Natural killer cell (primary cell): ENCODE measurements around the gene KCNK16. TPM values are rescaled to one million over a fixed set of nuclear protein-coding genes. Genes with fewer than 3 reads are reported as not detected.

Experiments used
- ATAC-seq, 3 donors: fragments of 150-1000 bp in 2 of 3; fragments of 200-7000 bp in 1 of 3; cut with Tn5 transposase; 1 replicate in 1 of 3; 2 replicates in 2 of 3; pipeline ENCODE4 v1.10.0; 2021; ENCODE audit warnings: mild to moderate bottlenecking in 2 of 3, moderate library complexity in 2 of 3
- DNase-seq, 2 donors: peaks; one replicate each; pipeline versions ENCODE4 v3.0.0 to v3.0.0-alpha.2; 2013 to 2021; ENCODE audit warnings: mixed read lengths in 1 of 2
- H3K27ac ChIP-seq: one replicate; pipeline ENCODE4 v1.5.1; 2013; ENCODE audit warnings: mild to moderate bottlenecking, low read length
- H3K27me3 ChIP-seq: one replicate; pipeline ENCODE4 v1.6.1; 2013; ENCODE audit warnings: low read length; ENCODE audit not compliant: control insufficient read depth, insufficient read depth
- H3K36me3 ChIP-seq: one replicate; pipeline ENCODE4 v1.6.1; 2013; ENCODE audit warnings: low read length; ENCODE audit not compliant: control insufficient read depth, insufficient read depth
- H3K4me1 ChIP-seq: one replicate; pipeline ENCODE4 v1.6.1; 2013; ENCODE audit warnings: low read length; ENCODE audit not compliant: control insufficient read depth, insufficient read depth
- H3K4me3 ChIP-seq: one replicate; pipeline ENCODE4 v1.5.1; 2013; ENCODE audit warnings: low read length
- H3K9me3 ChIP-seq: one replicate; pipeline ENCODE4 v1.6.1; 2013; ENCODE audit warnings: low read length; ENCODE audit not compliant: control insufficient read depth, insufficient read depth
- H3K27ac Mint-ChIP-seq, 2 donors: one replicate each; pipeline ENCODE4 v1.8.0; 2022; ENCODE audit warnings: mild to moderate bottlenecking in 2 of 2, mixed read lengths in 2 of 2, moderate library complexity in 1 of 2
- H3K27me3 Mint-ChIP-seq, 2 donors: one replicate each; pipeline ENCODE4 v1.8.0; 2022; ENCODE audit warnings: low read depth in 2 of 2, mixed read lengths in 2 of 2
- H3K36me3 Mint-ChIP-seq: one replicate; pipeline ENCODE4 v1.8.0; 2022; ENCODE audit warnings: mixed read lengths
- H3K4me1 Mint-ChIP-seq, 2 donors: one replicate each; pipeline ENCODE4 v1.8.0; 2022; ENCODE audit warnings: mixed read lengths in 2 of 2
- H3K4me3 Mint-ChIP-seq: one replicate; pipeline ENCODE4 v1.8.0; 2022; ENCODE audit warnings: mild to moderate bottlenecking, moderate library complexity, mixed read lengths
- H3K9me3 Mint-ChIP-seq, 2 donors: one replicate each; pipeline ENCODE4 v1.8.0; 2022; ENCODE audit warnings: mixed read lengths in 2 of 2
- WGBS: methylation state at CpG from one replicate; pipeline ENCODE4 v1.1.7; 2013; ENCODE audit warnings: missing lambda C conversion rate; ENCODE audit not compliant: insufficient coverage; 5-methylcytosine and 5-hydroxymethylcytosine counted together
- intact Hi-C: fragments of 100-400 bp; cut with micrococcal nuclease; formaldehyde crosslinking; loops from one replicate; pipeline ENCODE4 v1.14.2; 2022
- total RNA-seq, 4 donors: library from RNA; stranded (reverse); fragments of 120-200 nt in 1 of 4; gene quantifications; one replicate each; pipeline versions ENCODE4 v1.2.3 to v1.2.4, GENCODE V29; 2013 to 2022
- TF ChIP-seq, protein P1 (sequence below): fragments of 200-600 bp; IDR thresholded peaks from one replicate; pipeline ENCODE4 v1.8.0; 2022; ENCODE audit warnings: antibody characterized with exemption

Gene KCNK16
- total RNA-seq, 3 donors from 2014 or later (not counting 1 experiment from before 2014, with no cell fraction given): not detected

- Mint-ChIP-seq H3K27me3 (peaks cover 0 to 4% of the 10 kb centered on the region in 2 donors), H3K4me1 (peaks cover 0 to 11% of the 10 kb centered on the region in 2 donors), H3K36me3 (no peaks in the 10 kb centered on the region), H3K9me3 (no peaks in the 10 kb centered on the region), H3K4me3 (no peak overlapping the region), H3K27ac (no peak overlapping the region)
- Histone ChIP-seq H3K9me3 (no peaks in the 10 kb centered on the region), H3K27me3 (no peaks in the 10 kb centered on the region), H3K36me3 (no peaks in the 10 kb centered on the region), H3K27ac (no peak overlapping the region), H3K4me3 (no peak overlapping the region), H3K4me1 (peaks cover 6% of the 10 kb centered on the region)
- DNase-seq (no peak), ATAC-seq (no peak)
- WGBS: 87% methylated on average over 30 of the region's 30 CpGs
- TF ChIP-seq, protein P1, sequence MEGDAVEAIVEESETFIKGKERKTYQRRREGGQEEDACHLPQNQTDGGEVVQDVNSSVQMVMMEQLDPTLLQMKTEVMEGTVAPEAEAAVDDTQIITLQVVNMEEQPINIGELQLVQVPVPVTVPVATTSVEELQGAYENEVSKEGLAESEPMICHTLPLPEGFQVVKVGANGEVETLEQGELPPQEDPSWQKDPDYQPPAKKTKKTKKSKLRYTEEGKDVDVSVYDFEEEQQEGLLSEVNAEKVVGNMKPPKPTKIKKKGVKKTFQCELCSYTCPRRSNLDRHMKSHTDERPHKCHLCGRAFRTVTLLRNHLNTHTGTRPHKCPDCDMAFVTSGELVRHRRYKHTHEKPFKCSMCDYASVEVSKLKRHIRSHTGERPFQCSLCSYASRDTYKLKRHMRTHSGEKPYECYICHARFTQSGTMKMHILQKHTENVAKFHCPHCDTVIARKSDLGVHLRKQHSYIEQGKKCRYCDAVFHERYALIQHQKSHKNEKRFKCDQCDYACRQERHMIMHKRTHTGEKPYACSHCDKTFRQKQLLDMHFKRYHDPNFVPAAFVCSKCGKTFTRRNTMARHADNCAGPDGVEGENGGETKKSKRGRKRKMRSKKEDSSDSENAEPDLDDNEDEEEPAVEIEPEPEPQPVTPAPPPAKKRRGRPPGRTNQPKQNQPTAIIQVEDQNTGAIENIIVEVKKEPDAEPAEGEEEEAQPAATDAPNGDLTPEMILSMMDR: peak; percentile 56
- intact Hi-C loops: loop anchor here (1.0 to 2.0 kb wide), 3 partner anchors 137 to 431 kb away; no protein-coding TSS in a partner anchor
Observed at GRCh38 chr6:39303425-39304153, 18.9 kb downstream of the KCNK16 start.

DNA sequence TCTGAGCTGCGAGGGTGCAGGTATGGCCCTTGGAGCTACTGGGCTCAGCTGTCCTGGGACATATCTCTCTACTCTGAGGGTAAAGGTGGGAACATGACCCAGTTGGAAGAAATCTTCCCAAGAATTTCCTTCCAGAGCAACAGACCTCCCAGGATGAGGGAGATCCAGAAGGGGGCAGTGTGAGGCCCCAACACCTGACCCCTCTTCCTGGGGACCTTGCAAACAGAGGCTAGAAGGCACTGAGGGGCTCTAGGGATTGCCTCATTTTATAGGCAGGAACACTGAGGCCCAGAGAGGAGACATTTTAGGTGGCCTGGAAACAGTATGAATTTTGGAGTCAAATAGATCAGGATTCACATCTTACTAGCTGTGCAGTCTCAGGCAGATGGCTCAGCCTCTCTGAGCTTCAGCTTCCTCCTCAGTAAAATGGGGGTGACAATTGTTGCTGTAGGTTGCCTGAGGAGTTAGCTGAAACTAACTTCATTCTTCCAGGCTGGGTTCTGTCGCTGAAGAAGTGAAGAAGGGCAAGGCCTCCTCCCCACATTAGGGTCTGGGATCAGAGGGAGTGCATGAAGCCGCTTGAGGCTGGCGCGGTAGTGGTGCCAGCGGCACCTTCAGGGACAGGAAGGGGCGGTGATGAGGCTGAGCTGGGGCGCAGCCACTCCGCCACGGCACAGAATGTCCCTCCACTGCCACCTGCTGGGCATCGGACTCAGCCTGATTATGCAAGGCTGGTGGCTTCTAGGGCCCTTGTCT, 19.7 kb downstream of the KCNK16 start:
- no peak overlapping the region for H3K4me3 ChIP-seq
- peak; percentile 82 to 91 for DNase-seq
- no peaks in the 10 kb centered on the region for H3K36me3 Mint-ChIP-seq
- peaks cover 6% of the 10 kb centered on the region for H3K4me1 ChIP-seq
- H3K27ac Mint-ChIP-seq: peak overlapping the region in 1 of 2 donors; percentile 60
- peak; percentile 93 to 100 (median 100) for ATAC-seq
- intact Hi-C loops: loop anchor here (1.0 to 2.0 kb wide), 3 partner anchors 137 to 431 kb away; no protein-coding TSS in a partner anchor
- H3K27me3 Mint-ChIP-seq: peaks cover 0 to 2% of the 10 kb centered on the region in 2 donors
- no peaks in the 10 kb centered on the region for H3K36me3 ChIP-seq
- 12% methylated on average over 11 of the region's 11 CpGs for whole genome bisulfite sequencing
- no peaks in the 10 kb centered on the region for H3K27me3 ChIP-seq
- H3K4me1 Mint-ChIP-seq: peaks cover 0 to 11% of the 10 kb centered on the region in 2 donors
- H3K9me3 Mint-ChIP-seq: no peaks in the 10 kb centered on the region
- TF ChIP-seq, protein P1: peak; percentile 89
- no peak overlapping the region for H3K27ac ChIP-seq
- peak overlapping the region; percentile 57 for H3K4me3 Mint-ChIP-seq
- no peaks in the 10 kb centered on the region for H3K9me3 ChIP-seq

- no peak overlapping the region for H3K4me3 Mint-ChIP-seq
- no peaks in the 10 kb centered on the region for H3K36me3 ChIP-seq
- no peaks in the 10 kb centered on the region for H3K27me3 Mint-ChIP-seq
- ATAC-seq (no peak), DNase-seq (no peak)
- no peaks in the 10 kb centered on the region for H3K9me3 ChIP-seq
- peaks cover 6% of the 10 kb centered on the region for H3K4me1 ChIP-seq
- 86% methylated on average over 2 of the region's 2 CpGs for WGBS
- no peak overlapping the region for H3K27ac Mint-ChIP-seq
- intact Hi-C loops: loop anchor here (2.0 kb wide), 1 partner anchor 299 kb away; no protein-coding TSS in a partner anchor
- peaks cover 0 to 11% of the 10 kb centered on the region in 2 donors for H3K4me1 Mint-ChIP-seq
- no peaks in the 10 kb centered on the region for H3K9me3 Mint-ChIP-seq
- TF ChIP-seq, protein P1: no peak
- H3K27me3 ChIP-seq: no peaks in the 10 kb centered on the region
- no peak overlapping the region for H3K27ac ChIP-seq
- H3K36me3 Mint-ChIP-seq: no peaks in the 10 kb centered on the region
- H3K4me3 ChIP-seq: no peak overlapping the region
Observed at GRCh38 chr6:39302011-39302410, 20.5 kb downstream of the KCNK16 start.
